Vagina (tissue), 2 donors: Measurements from ENCODE around the gene RNF135.

ENCODE experiments used
- CTCF ChIP-seq, 3 experiments: fragments of 450-650 bp in 2 of 3; fragments of 200-600 bp in 1 of 3; sonication (generic) in 1 of 3; IDR thresholded peaks; one replicate each; pipeline ENCODE4 v1.5.1; 2017 to 2019; ENCODE audit warnings: antibody characterized with exemption in 3 of 3, mild to moderate bottlenecking in 2 of 3, moderate library complexity in 2 of 3
- POLR2A ChIP-seq, 2 donors: fragments of 450-650 bp; IDR thresholded peaks; one replicate each; pipeline ENCODE4 v1.6.1; 2017; ENCODE audit warnings: antibody characterized with exemption in 2 of 2, mild to moderate bottlenecking in 2 of 2, moderate library complexity in 2 of 2
- POLR2AphosphoS5 ChIP-seq, 2 donors: sonication (generic); formaldehyde crosslinking; IDR thresholded peaks; one replicate each; pipeline ENCODE4 v1.9.0; 2017; ENCODE audit warnings: antibody characterized with exemption in 2 of 2, mild to moderate bottlenecking in 2 of 2, low read depth in 1 of 2; ENCODE audit not compliant: insufficient read depth in 1 of 2

DNA sequence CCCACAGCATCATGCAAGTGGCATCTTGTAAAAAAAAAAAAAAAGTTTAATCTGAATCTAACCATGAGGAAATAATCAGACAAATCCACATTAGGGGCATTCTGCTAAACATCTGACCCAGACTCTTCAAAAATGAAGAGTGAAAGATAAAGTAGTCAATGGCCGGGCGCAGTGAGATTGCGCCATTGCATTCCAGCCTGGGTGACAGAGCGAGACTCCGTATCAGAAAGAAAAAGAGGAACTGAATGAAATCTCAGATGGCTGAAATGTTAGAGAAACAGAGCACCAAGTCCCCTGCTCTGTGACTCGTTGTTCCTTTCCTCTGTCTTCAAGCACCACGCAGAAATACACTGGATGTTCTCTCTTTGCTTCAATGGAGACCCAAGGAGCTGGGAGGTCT, 12.7 kb upstream of the RNF135 start:
- TF ChIP-seq CTCF (IDR thresholded peaks at IDR 0.05): no peak
- TF ChIP-seq POLR2A (IDR thresholded peaks at IDR 0.05): no peak
- no peak for TF ChIP-seq POLR2AphosphoS5 (IDR thresholded peaks at IDR 0.05; ENCODE audit: insufficient read depth in 1 of 2, low read depth in 1 of 2)
